ES-I3 (cell line): ENCODE results near the gene RFTN1.
A peak's percentile ranks its signal among the peaks of the same experiment; 100 is the strongest.

Experiments used
- H3K36me3 ChIP-seq: 2 replicates; pipeline ENCODE4 v1.6.1; 2013; ENCODE audit warnings: mild to moderate bottlenecking, low read length, control low read depth, moderate library complexity; ENCODE audit not compliant: insufficient read depth
- H3K4me1 ChIP-seq: 2 replicates; pipeline ENCODE4 v1.6.1; 2013; ENCODE audit warnings: mild to moderate bottlenecking, control low read depth, low read length; ENCODE audit not compliant: insufficient read depth
- H3K9ac ChIP-seq: 2 replicates; pipeline ENCODE4 v1.6.1; 2013; ENCODE audit warnings: low read depth, mild to moderate bottlenecking, low read length, moderate library complexity
- H3K9me3 ChIP-seq: 2 replicates; pipeline ENCODE4 v1.6.1; 2013; ENCODE audit warnings: mild to moderate bottlenecking, low read length, moderate library complexity; ENCODE audit not compliant: control insufficient read depth, insufficient read depth

Gene RFTN1, protein sequence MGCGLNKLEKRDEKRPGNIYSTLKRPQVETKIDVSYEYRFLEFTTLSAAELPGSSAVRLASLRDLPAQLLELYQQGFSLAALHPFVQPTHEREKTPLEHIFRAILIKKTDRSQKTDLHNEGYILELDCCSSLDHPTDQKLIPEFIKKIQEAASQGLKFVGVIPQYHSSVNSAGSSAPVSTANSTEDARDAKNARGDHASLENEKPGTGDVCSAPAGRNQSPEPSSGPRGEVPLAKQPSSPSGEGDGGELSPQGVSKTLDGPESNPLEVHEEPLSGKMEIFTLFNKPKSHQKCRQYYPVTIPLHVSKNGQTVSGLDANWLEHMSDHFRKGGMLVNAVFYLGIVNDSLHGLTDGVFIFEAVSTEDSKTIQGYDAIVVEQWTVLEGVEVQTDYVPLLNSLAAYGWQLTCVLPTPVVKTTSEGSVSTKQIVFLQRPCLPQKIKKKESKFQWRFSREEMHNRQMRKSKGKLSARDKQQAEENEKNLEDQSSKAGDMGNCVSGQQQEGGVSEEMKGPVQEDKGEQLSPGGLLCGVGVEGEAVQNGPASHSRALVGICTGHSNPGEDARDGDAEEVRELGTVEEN

DNA sequence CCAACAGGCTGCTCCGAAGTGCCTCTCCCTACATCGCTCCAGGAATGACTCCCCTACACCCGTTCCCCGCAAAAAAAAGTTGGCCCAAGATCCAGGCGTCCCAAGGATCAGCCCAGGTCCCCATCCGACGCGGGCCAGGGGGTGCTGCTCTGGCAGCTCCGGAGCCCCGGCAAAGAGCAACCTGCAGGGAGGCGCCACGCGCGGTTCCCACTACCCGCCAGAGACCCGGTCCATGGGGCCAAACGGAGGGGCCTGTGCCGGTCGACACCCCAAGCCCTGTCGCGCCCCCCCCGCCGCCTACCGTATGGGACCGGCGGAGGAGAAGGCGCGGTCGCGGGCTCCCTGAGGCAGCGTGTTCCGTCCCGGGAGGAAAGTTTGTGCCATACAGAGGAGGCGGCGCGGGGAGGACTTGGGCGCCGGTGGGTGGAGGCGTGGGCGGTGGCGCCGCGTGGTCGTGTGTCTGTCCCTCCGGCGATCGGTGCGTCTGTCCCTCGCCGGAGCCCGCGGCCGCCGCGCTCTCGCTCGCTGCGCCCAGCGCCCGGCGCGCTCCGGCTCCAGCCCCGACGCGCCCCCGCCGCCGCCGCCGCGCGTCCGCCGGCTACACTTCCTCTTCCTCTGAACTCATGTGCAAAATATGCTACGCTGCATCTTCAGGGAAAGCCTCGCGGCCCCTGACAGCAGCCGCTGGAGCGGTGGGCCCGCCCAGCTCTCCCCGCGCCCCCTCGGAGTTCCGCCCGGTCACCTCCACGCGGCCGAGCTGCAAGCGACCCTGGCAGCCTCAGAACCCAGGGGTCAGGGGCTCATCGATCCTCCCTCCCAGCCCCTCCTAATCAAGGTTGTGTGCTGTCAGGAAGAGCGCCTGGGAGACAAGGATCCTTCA is at the start of gene RFTN1:
RFTN1 (minus strand) TSS at position 559 of the 880 bp plus-strand sequence. CDS start 19,830 bp downstream, outside the sequence.
- peak within 1 kb of the TSS; percentile 57 for H3K9ac ChIP-seq
- H3K4me1 ChIP-seq = 0 out of 2 replicates have a peak, but pooled peaks cover 12% of the 10 kb centered on the region

DNA sequence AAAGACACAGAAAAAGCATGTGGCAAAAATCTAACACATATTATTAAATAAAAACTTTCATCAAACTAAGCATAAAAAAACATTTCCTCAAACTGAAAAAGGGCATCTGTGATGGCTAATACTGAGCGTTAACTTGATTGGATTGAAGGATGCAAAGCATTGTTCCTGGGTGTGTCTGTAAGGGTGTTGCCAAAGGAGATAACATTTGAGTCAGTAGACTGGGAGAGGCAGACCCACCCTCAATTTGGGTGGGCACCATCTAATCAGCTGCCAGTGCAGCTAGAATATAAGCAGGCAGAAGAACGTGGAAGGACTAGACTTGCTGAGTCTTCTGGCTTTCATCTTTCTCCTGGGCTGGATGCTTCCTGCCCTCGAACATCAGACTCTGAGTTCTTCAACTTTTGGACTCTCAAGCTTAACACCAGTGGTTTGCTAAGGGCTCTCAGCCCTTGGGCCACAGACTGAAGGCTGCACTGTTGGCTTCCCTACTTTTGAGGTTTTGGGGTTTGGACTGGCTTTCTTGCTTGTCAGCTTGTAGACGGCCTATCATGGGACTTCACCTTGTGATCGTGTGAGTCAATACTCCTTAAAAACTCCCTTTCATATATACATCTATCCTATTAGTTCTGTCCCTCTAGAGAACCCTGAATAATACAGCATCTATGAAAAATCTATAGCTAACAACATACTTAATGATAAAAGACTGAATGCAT is 46.3 kb upstream of the RFTN1 start:
- no peak overlapping the region for H3K9ac ChIP-seq
- H3K36me3 ChIP-seq = no peaks in the 10 kb centered on the region; the same call in 1 of the 2 replicates
- H3K4me1 ChIP-seq = no peaks in the 10 kb centered on the region
- no peaks in the 10 kb centered on the region for H3K9me3 ChIP-seq

More for the DNA sequence above, at the start of gene RFTN1:
- Histone ChIP-seq H3K36me3 (no peaks in the 10 kb centered on the region), H3K9me3 (no peaks in the 10 kb centered on the region)

DNA sequence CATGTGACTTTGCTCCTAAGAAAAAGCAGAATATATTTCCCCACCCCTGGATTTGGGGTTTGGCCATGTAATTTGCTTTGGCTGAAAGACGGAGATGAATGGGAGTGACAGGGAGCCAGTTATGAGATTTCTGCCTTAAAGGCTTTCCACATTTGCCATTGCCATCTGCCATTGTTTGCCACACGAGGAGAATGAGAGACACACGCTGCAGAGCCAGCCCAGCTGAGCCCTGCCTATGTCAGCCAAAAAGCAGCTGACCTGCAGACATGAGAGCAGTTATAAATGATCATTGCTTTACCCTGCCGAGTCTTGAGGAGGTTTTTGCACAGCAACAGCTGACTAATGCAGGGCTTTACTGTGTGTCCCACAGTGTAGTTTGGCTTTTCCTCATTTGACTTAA is 40.6 kb upstream of the RFTN1 start:
- Histone ChIP-seq H3K9me3 (peaks cover 3% of the 10 kb centered on the region; the same call in 1 of the 2 replicates), H3K9ac (no peak overlapping the region), H3K36me3 (no peaks in the 10 kb centered on the region; the same call in 1 of the 2 replicates), H3K4me1 (no peaks in the 10 kb centered on the region)

DNA sequence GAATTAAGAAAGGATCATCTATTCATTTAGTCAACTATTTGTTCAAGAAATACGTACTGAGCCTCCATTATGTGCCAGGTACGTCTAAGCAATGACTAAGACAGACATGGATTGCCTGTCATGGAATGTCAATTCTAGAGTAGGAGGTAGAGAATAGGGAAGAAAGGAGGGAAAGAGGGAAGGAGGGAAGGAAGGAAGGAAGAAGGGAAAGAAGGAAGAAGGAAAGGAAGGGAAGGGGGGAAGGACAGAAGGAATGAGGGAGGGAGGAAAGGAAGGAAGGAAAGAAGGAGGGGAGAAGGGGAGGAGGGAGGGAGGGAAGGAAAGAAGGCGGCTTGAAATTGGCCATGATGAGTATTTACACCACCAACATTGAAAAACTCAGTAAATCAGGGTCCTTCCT is 39.3 kb upstream of the RFTN1 start:
- no peak overlapping the region for H3K9ac ChIP-seq
- no peaks in the 10 kb centered on the region for H3K4me1 ChIP-seq
- H3K9me3 ChIP-seq = peaks cover 3% of the 10 kb centered on the region; the same call in 1 of the 2 replicates
- no peaks in the 10 kb centered on the region; the same call in 1 of the 2 replicates for H3K36me3 ChIP-seq

DNA sequence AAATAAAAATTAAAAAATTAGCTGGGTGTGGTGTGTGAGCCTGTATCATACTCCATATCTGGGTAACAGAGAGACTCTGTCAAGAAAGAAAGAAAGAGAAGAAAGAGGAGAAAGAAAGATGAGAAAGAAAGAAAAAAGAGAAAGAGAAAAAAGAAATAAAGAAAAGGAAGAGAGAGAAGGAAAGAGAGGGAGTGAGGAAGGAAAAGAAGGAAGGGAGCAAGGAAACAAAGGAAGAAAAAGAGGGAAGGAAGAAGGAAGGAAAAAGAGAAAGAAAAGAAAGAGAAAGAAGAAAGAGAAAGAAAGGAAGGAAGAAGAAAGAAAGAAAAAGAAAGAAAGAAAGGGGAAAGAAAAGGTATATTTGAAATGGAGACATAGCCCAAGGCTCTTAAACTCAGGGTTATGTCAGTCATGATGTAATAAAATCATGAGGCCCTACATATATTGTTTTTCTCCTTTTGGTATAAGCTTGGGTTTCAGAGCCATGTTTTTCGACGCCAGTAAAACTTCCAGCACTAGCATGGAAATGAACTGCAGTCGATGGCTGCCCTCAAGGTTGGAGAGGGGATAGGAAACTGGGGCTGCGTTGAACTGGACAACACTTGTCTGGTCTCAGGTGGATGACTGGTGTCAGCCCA is 38.0 kb upstream of the RFTN1 start:
- H3K4me1 ChIP-seq = no peaks in the 10 kb centered on the region
- H3K9ac ChIP-seq = no peak overlapping the region
- no peaks in the 10 kb centered on the region; the same call in 1 of the 2 replicates for H3K36me3 ChIP-seq
- H3K9me3 ChIP-seq = peaks cover 3% of the 10 kb centered on the region; the same call in 1 of the 2 replicates

DNA sequence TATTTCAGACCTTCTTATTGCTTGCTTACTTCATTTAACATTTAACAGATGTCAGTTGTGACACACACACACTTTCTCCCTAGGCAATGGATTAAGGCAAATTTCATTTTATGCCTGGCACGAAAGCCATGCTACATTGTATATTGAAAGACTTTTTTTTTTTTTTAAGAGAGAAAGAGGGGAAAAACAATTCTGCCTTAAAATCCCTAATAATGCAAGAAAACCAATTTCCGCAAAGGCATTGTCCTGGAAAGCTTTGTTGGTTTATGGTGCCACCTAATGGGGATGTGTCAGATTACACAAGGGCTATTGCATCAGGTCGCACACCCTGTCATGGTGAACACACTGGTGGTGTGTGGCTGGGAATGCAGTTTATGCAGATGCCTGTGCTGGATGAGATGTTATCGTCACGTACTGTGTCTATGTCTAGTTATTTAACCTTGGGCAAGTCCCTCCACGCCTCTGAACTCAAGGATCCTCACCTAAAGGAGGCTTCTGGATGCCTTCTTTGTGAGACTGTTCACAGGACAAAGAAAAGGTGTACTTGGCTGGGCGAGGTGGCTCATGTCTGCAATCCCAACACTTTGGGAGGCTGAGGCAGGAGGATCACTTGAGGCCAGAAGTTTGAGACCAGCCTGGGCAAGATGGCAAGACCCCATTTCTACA is 37.3 kb upstream of the RFTN1 start:
- Histone ChIP-seq H3K9ac (peak overlapping the region; percentile 11; the same call in 1 of the 2 replicates), H3K4me1 (no peaks in the 10 kb centered on the region), H3K36me3 (no peaks in the 10 kb centered on the region; the same call in 1 of the 2 replicates), H3K9me3 (peaks cover 3% of the 10 kb centered on the region; the same call in 1 of the 2 replicates)

DNA sequence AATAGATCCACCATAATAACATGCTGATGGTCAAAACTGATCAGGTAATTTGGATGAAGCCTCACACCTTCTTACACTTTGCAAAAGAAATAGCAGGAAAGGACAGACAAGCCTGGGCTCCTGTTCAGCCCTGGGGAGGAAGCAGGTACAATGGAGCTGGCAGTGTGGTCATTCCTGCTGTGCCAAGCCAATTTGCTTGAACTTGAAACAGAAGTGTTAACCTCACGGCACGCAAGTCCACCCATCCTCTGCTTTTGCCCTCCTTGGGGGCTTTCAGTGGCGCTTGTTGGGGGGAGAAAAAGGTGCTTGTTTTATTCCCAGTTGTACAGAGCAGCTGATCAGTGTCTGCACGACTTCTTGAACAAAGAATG is 36.8 kb upstream of the RFTN1 start:
- Histone ChIP-seq H3K9ac (peak overlapping the region; percentile 11; the same call in 1 of the 2 replicates), H3K36me3 (no peaks in the 10 kb centered on the region; the same call in 1 of the 2 replicates), H3K9me3 (peaks cover 3% of the 10 kb centered on the region; the same call in 1 of the 2 replicates), H3K4me1 (no peaks in the 10 kb centered on the region)

DNA sequence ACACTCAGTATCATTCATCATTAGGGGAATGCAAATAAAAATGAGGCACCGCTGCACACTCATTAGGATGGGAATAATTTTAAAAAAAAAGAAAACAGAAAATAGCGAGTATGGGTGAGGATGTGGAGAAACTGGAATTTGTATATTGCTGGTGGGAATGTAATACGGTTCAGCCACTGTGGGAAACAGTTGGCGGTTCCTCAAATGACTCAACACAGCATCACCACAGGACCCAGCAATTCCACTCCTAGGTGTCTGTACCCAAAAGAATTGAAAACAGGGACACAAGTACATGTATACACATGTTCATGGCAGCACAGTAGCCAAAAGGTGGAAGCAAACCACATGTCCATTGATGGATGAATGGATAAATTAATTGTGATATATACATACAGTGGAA is 35.2 kb upstream of the RFTN1 start:
- no peaks in the 10 kb centered on the region for H3K4me1 ChIP-seq
- H3K9ac ChIP-seq = no peak overlapping the region
- H3K9me3 ChIP-seq = no peaks in the 10 kb centered on the region
- H3K36me3 ChIP-seq = no peaks in the 10 kb centered on the region

DNA sequence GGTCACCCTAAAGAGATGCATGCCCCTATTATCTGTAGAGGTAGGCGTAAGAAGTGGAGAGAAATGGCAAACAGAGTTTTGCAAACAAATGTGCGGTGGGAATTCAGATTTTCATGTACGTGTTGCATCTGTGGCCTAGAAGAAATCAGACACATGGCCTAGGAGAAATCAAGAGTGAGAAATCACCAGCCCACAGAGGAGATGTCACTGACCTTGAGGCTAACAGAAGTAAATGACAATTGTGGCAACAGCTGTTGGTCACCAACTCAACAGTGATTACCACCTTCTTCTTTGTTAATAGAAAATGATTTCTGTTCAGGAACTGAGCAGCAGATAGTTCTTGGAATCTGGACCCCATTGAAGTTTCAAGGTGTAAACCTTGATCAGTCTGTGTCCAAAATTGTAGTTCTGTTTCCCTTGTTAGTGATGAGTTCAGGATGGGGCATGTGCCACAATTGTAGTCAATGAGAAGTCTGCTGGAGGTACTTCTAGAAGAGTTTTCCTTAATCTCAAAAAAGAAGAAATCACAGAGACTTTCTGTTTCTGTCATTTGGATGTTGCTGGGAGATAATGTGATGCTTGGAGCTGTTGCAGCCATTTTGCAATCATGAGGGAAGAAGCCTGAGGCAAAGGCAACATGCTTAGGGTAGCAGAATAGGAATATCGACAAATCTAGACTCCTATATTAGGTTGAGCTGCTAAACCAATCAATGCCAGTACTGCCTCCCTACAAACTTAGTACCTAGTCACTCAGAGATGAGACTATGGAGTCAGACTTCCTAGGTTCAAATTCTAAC is 34.3 kb upstream of the RFTN1 start:
- Histone ChIP-seq H3K4me1 (no peaks in the 10 kb centered on the region), H3K36me3 (no peaks in the 10 kb centered on the region), H3K9ac (no peak overlapping the region), H3K9me3 (no peaks in the 10 kb centered on the region)

DNA sequence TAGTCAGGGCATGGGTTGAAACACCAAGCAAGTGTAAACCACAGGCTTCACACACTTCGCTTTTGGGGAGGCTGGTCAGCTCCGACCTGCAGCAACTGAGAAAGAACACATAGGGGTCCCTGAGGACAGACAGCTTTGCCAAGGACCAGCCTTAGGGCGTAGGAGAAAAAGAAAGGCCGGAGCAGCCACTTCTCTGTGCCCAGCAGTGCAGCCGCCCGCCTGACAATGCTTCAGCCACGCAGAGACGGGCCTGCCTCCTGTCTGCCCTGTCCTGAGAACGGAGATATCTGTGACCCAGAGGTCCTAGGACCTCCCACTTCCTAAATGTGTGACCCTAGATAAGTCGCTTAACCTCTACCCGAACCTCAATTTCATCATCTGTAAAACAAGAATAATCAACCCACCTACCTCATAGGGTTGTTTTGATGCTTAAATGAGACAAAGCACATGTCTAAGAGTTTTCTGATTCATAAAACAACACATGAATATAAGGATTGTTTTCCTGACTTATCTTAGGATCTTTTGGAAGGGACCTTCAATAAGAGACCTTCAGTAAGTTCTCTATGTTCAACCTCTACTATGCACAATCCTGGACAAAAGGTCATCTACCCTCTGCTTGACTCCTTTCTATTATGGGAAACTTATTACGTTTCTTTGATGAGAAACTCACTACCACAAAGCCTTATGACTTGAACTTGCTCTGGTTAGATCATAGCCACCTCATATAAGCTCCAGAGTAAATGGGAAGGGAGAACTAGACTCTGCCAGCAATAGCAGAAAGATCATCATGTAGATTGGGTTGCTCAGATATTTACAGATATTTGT is 32.9 kb upstream of the RFTN1 start:
- no peak overlapping the region for H3K9ac ChIP-seq
- H3K9me3 ChIP-seq = no peaks in the 10 kb centered on the region
- H3K4me1 ChIP-seq = no peaks in the 10 kb centered on the region
- no peaks in the 10 kb centered on the region for H3K36me3 ChIP-seq

DNA sequence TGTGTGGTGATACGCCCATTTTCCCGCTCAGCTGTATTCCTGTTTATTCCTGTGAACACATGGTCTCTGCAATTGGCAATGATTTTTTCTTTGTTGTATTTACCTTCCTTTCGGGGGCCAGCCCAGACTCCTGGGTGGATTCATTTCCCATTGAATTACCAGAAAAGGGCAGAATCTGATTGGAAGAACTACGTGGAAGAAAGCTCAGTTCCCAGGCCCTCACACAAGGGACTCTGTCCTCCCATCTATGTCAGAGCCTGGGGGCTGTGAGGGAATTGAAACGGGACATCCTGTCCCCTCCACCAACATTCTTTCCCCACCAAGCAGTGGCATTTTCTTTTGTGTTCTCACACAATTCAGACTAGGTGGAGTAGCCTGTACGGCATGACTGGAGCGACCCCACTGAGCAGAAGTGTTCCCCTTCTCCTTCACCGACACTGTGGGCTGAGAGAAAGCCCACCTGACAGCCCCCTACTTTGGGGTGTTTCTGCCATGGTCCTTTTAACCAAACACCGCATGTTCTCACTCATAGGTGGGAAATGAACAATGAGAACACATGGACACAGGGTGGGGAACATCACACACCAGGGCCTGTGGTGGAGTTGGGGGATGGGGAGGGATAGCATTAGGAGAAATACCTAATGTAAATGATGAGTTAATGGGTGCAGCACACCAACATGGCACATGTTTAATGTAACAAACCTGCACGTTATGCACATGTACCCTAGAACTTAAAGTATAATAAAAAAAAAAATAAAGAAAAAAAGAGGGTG is 32.1 kb upstream of the RFTN1 start:
- H3K4me1 ChIP-seq = no peaks in the 10 kb centered on the region
- H3K36me3 ChIP-seq = no peaks in the 10 kb centered on the region
- no peak overlapping the region for H3K9ac ChIP-seq
- no peaks in the 10 kb centered on the region for H3K9me3 ChIP-seq
